CD4-positive, alpha-beta T cell (primary cell): ENCODE data around the gene SORCS2. TPM values are rescaled to one million over a fixed set of nuclear protein-coding genes. Genes with fewer than 3 reads are reported as not detected.

Experiments used
- ATAC-seq: fragments of 200-7000 bp; cut with Tn5 transposase; one replicate; pipeline ENCODE4 v1.10.0; 2022; ENCODE audit warnings: mild to moderate bottlenecking; ENCODE audit not compliant: poor library complexity
- CTCF ChIA-PET: fragments of 350-600 bp; sonication (Branson Sonifier 250); formaldehyde crosslinking; loops from one replicate; lab custom pipeline; 2021; ENCODE audit warnings: antibody characterized with exemption, inconsistent platforms; lab: Charles Lee
- POLR2A ChIA-PET: fragments of 350-600 bp; sonication (Branson Sonifier 250); formaldehyde crosslinking; loops from one replicate; lab custom pipeline; 2021; ENCODE audit warnings: antibody characterized with exemption, inconsistent platforms; lab: Charles Lee
- DNase-seq, 14 experiments: peaks; one replicate each; pipeline ENCODE4 v3.0.0-alpha.2; 2013 to 2020; ENCODE audit warnings: mixed read lengths in 2 of 14
- H3K27ac ChIP-seq, 2 donors: one replicate each; pipeline versions ENCODE4 v1.5.1 to v1.7.0; 2013; ENCODE audit warnings: low read length in 2 of 2, low read depth in 1 of 2, mild to moderate bottlenecking in 1 of 2
- H3K27me3 ChIP-seq, 2 experiments: 1 replicate in 1 of 2; 2 replicates in 1 of 2; pipeline versions ENCODE4 v1.6.1 to v1.7.0; 2013; ENCODE audit warnings: low read length in 2 of 2, control low read depth in 1 of 2, mild to moderate bottlenecking in 1 of 2, moderate library complexity in 1 of 2; ENCODE audit not compliant: insufficient read depth in 2 of 2, control insufficient read depth in 1 of 2
- H3K36me3 ChIP-seq: one replicate; pipeline ENCODE4 v1.6.1; 2013; ENCODE audit warnings: low read length, control low read depth; ENCODE audit not compliant: insufficient read depth
- H3K4me1 ChIP-seq: one replicate; pipeline ENCODE4 v1.6.1; 2013; ENCODE audit warnings: low read length, control low read depth; ENCODE audit not compliant: insufficient read depth
- H3K4me3 ChIP-seq: one replicate; pipeline ENCODE4 v1.5.1; 2013; ENCODE audit warnings: mild to moderate bottlenecking, low read length, moderate library complexity
- H3K9me3 ChIP-seq, 2 experiments: 1 replicate in 1 of 2; 2 replicates in 1 of 2; pipeline versions ENCODE4 v1.6.1 to v1.7.0; 2013; ENCODE audit warnings: low read length in 2 of 2, mild to moderate bottlenecking in 2 of 2, control low read depth in 1 of 2, moderate library complexity in 1 of 2; ENCODE audit not compliant: control insufficient read depth in 1 of 2, insufficient read depth in 1 of 2
- H3K27ac Mint-ChIP-seq: one replicate; pipeline ENCODE4 v1.8.0; 2020; ENCODE audit warnings: mixed read lengths
- H3K27me3 Mint-ChIP-seq: one replicate; pipeline ENCODE4 v1.8.0; 2021; ENCODE audit warnings: mixed read lengths
- H3K36me3 Mint-ChIP-seq: one replicate; pipeline ENCODE4 v1.8.0; 2021; ENCODE audit warnings: low read depth, mixed read lengths
- H3K4me1 Mint-ChIP-seq: one replicate; pipeline ENCODE4 v1.8.0; 2021; ENCODE audit warnings: low read depth, mixed read lengths
- H3K4me3 Mint-ChIP-seq: one replicate; pipeline ENCODE4 v1.8.0; 2020; ENCODE audit warnings: mild to moderate bottlenecking, mixed read lengths
- H3K9me3 Mint-ChIP-seq: one replicate; pipeline ENCODE4 v1.8.0; 2020; ENCODE audit warnings: mixed read lengths
- CTCF ChIP-seq: fragments of 200-600 bp; IDR thresholded peaks from one replicate; pipeline ENCODE4 v1.8.0; 2022; ENCODE audit warnings: antibody characterized with exemption, mild to moderate bottlenecking
- intact Hi-C, 2 experiments: fragments of 100-400 bp; cut with DNase I in 1 of 2; cut with micrococcal nuclease in 1 of 2; formaldehyde crosslinking; loops; one replicate each; pipeline versions ENCODE4 v1.15.1 to v1.9.0; 2023 to 2025; cut with DNase I, micrococcal nuclease
- total RNA-seq, 174 experiments: library from RNA in 2 of 174; stranded (reverse) in 2 of 174; gene quantifications; one replicate each; pipeline ENCODE4 v1.2.3 and lab custom pipeline; 2021 to 2026

Gene SORCS2
- total RNA-seq, 2 experiments from 2014 or later: not detected

- DNase-seq (no peak), ATAC-seq (no peak)
- ChIA-PET POLR2A (no interaction called here), CTCF (no interaction called here)
- intact Hi-C loops: no loop called here
- no peaks in the 10 kb centered on the region for H3K4me1 ChIP-seq
- Mint-ChIP-seq H3K27me3 (peaks cover 10% of the 10 kb centered on the region), H3K4me1 (no peaks in the 10 kb centered on the region), H3K4me3 (no peak overlapping the region), H3K9me3 (no peaks in the 10 kb centered on the region), H3K36me3 (no peaks in the 10 kb centered on the region), H3K27ac (no peak overlapping the region)
- H3K27ac ChIP-seq: no peak overlapping the region
- H3K9me3 ChIP-seq: peaks cover 0 to 11% of the 10 kb centered on the region in 2 experiments
- no peak for TF ChIP-seq CTCF
- H3K4me3 ChIP-seq: no peak overlapping the region
- peaks cover 4 to 9% of the 10 kb centered on the region in 2 experiments for H3K27me3 ChIP-seq
- H3K36me3 ChIP-seq: no peaks in the 10 kb centered on the region
These were observed 203.3 kb downstream of the SORCS2 start for GRCh38 chr4:7395645-7396044.

GRCh38 chr4:7396186-7396910 lies 204.0 kb downstream of the SORCS2 start:
- Histone ChIP-seq H3K4me1 (no peaks in the 10 kb centered on the region), H3K9me3 (peaks cover 0 to 7% of the 10 kb centered on the region in 2 experiments), H3K4me3 (no peak overlapping the region), H3K36me3 (no peaks in the 10 kb centered on the region), H3K27ac (no peak overlapping the region), H3K27me3 (peaks cover 4 to 9% of the 10 kb centered on the region in 2 experiments)
- DNase-seq (no peak), ATAC-seq (no peak)
- H3K9me3 Mint-ChIP-seq: no peaks in the 10 kb centered on the region
- H3K36me3 Mint-ChIP-seq: no peaks in the 10 kb centered on the region
- no peak overlapping the region for H3K27ac Mint-ChIP-seq
- H3K4me1 Mint-ChIP-seq: no peaks in the 10 kb centered on the region
- intact Hi-C loops: no loop called here
- no peak for TF ChIP-seq CTCF
- ChIA-PET POLR2A (no interaction called here), CTCF (no interaction called here)
- no peak overlapping the region for H3K4me3 Mint-ChIP-seq
- peaks cover 16% of the 10 kb centered on the region for H3K27me3 Mint-ChIP-seq

GRCh38 chr4:7397206-7398103 lies 205.1 kb downstream of the SORCS2 start:
- no peak overlapping the region for H3K4me3 Mint-ChIP-seq
- Histone ChIP-seq H3K27me3 (peaks cover 2 to 4% of the 10 kb centered on the region in 2 experiments), H3K36me3 (no peaks in the 10 kb centered on the region), H3K9me3 (peaks cover 0 to 6% of the 10 kb centered on the region in 2 experiments), H3K4me3 (no peak overlapping the region), H3K27ac (no peak overlapping the region), H3K4me1 (no peaks in the 10 kb centered on the region)
- DNase-seq: no peak
- H3K36me3 Mint-ChIP-seq: no peaks in the 10 kb centered on the region
- H3K4me1 Mint-ChIP-seq: no peaks in the 10 kb centered on the region
- H3K27ac Mint-ChIP-seq: no peak overlapping the region
- no peak for ATAC-seq
- ChIA-PET POLR2A (no interaction called here), CTCF (no interaction called here)
- no peaks in the 10 kb centered on the region for H3K9me3 Mint-ChIP-seq
- TF ChIP-seq CTCF: no peak
- peaks cover 19% of the 10 kb centered on the region for H3K27me3 Mint-ChIP-seq
- intact Hi-C loops: no loop called here
